Epithelial cell of prostate (primary cell): Measurements from ENCODE around the gene EXOSC9.
A peak's percentile ranks its signal among the peaks of the same experiment; 100 is the strongest.

Source experiments
- DNase-seq: peaks from one replicate; pipeline ENCODE4 v3.0.0-alpha.2; 2011; ENCODE audit warnings: low read depth, low spot score
- H3K27ac ChIP-seq: fragments of 450-650 bp; 2 replicates; pipeline ENCODE4 v1.5.1; 2017; ENCODE audit warnings: mild to moderate bottlenecking

EXOSC9 gene

GRCh38 chr4:121822796-121823504 is 21.8 kb downstream of the EXOSC9 start:
- no peak for DNase-seq
- H3K27ac ChIP-seq = no peak overlapping the region

DNA sequence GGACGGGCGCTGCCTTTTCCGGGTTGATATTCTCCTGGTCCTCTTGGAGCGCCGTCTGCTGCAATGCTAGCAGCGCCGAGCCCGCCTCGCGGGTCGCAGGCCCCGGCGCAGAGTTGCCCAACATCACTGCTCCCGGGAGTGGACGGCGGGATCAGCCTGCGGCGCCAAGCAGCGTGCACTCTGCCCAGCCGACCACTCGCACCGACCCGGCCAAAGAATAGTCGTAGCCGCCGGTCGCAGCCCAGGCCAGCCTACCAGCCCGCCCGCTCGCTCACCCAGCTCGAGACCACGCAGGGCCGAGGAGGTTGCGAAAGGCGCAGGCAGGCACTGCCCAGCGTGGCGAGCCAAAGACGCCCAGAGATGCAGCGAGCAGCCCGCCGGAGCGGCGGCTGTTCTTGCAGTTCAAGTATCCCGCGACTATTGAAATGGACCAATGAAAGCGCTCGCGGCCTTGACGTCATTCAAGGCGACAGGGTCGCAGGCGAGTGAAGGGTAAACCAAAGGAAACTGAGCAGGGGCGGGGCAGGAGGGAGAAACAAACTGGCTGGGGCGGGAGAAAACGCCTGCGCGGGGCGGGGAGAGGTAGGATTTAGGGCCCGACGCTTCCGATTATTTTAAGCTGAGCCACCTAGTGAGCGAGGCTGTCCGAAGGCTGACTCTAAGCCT is 22.5 kb downstream of the EXOSC9 start, which contains the start of gene CCNA2:
Gene CCNA2 (minus strand): TSS at position 379 of the 666 bp plus-strand sequence. CDS start 255 bp downstream, at position 124.
- peak within 1 kb of the TSS; percentile 59 for H3K27ac ChIP-seq
- DNase-seq = peak; percentile 85

DNA sequence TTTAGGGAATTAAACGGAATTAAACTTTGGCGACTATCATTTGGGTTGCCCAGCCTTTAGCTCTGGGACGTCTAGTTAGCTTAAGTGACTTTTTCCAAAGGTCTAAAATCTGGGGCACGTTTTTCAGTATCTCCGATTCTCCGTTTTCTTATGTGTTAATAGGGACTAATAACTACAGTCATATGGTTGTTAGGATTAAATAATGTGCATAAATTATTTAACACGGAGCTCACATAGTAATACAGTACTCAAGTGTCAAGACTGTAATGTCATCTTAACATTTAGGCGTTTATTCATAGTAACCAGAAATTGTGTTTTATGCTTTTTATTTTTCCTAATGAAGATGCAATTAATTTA is 23.0 kb downstream of the EXOSC9 start:
- peak overlapping the region; percentile 59 for H3K27ac ChIP-seq
- DNase-seq = no peak

- no peak for DNase-seq
Measured at GRCh38 chr4:121824950-121825349, 23.8 kb downstream of the EXOSC9 start.

GRCh38 chr4:121827853-121828252 is 26.7 kb downstream of the EXOSC9 start:
- peak; percentile 1 for DNase-seq
- H3K27ac ChIP-seq = peak overlapping the region; percentile 54

More at GRCh38 chr4:121824950-121825349, 23.8 kb downstream of the EXOSC9 start:
- H3K27ac ChIP-seq = no peak overlapping the region

- no peak for DNase-seq
- H3K27ac ChIP-seq = no peak overlapping the region
Measured at GRCh38 chr4:121829511-121829910, 28.4 kb downstream of the EXOSC9 start.

DNA sequence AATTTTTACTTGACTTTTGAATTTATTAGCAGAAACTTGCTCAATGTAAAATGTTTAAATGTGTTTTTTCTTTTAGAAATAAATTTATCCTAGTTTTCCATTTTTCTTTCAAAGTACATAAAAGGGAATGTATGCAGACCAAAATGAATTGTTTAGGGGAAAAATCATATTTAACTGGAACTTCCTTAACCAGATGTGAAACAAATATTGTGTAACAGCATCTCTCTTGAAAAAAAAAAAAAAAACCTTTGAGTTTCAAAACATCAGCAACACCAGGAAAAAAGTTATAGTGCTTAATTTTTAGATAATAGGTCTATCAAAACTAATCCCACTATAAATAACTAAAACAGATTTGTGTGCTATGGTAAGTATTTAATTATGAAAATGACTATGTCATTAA is 37.0 kb downstream of the EXOSC9 start:
- no peak for DNase-seq
- H3K27ac ChIP-seq = no peak overlapping the region

GRCh38 chr4:121842862-121843261 is 41.7 kb downstream of the EXOSC9 start:
- H3K27ac ChIP-seq = no peak overlapping the region
- DNase-seq = no peak

DNA sequence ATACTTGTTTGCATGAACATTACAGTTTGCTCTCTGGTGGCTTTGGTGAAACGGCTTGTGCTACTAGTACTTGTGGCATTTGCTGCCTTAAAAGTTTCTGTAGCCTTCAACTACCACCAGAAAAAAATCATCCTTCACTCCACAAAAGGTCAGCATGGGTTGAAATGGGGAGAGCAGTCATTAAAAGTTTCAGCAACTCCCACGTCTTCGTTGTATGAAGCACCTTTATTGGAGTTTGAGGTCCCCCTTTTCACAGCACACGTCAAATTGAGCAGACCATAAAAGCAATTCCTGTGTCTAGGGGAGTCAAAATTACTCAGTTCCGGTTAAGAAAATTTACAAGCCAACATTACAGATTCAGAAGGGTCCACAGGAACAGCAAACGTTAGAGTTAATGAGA is 45.5 kb downstream of the EXOSC9 start:
- no peak overlapping the region for H3K27ac ChIP-seq
- DNase-seq = no peak

- no peak for DNase-seq
- H3K27ac ChIP-seq = no peak overlapping the region
Measured at GRCh38 chr4:121851354-121851753, 50.2 kb downstream of the EXOSC9 start.

- no peak for DNase-seq
- no peak overlapping the region for H3K27ac ChIP-seq
Measured at GRCh38 chr4:121860121-121860520, 59.0 kb downstream of the EXOSC9 start.

DNA sequence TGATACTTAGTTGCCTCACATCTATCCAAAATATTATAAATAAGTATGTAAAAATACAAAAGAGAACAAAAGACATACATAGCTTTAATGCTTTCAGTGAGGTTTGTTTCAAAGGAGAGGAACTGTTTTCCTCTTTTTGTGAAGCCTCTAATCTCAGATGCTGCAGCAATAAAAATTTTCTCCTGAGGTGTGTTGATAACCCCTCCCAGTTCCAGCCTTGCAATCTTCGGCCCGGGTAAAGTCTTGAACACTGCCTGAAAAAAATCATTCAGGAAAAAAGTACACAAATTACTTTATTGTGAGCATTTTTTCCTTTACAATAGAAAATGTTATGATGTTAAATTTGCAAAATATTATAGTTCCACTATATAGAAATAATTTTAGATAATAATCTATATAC is 60.3 kb downstream of the EXOSC9 start:
- no peak for DNase-seq
- H3K27ac ChIP-seq = no peak overlapping the region

DNA sequence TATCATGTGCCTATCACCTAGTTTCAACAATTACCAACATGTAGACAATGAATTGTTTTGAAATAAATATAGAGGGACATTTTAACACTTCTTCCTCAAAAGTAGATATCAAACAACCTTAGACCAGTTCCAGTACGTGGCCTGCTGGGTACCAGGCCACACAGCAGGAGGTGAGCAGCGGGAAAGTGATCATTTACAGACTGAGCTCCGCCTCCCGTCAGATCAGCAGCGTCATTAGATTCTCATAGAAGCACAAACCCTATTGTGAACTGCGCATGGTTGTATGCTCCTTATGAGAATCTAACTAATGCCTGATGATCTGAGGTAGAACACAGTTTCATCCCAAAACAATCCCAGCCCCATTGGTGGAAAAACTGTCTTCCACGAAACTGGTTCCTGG is 62.7 kb downstream of the EXOSC9 start:
- no peak overlapping the region for H3K27ac ChIP-seq
- DNase-seq = no peak
